Thyroid gland (tissue), 4 donors: ENCODE measurements around the gene NOXA1.

Experiments used
- POLR2A ChIP-seq, 2 donors: fragments of 450-650 bp; IDR thresholded peaks; one replicate each; pipeline ENCODE4 v1.6.1; 2017; ENCODE audit warnings: antibody characterized with exemption in 2 of 2, mild to moderate bottlenecking in 2 of 2, moderate library complexity in 1 of 2
- TF ChIP-seq, protein P1 (sequence below), 6 experiments: fragments of 200-600 bp in 3 of 6; fragments of 450-650 bp in 3 of 6; sonication (generic) in 3 of 6; IDR thresholded peaks; one replicate each; pipeline ENCODE4 v1.5.1; 2016 to 2019; ENCODE audit warnings: antibody characterized with exemption in 6 of 6, mild to moderate bottlenecking in 2 of 6, inconsistent platforms in 1 of 6, moderate library complexity in 1 of 6

- TF ChIP-seq, protein P1, sequence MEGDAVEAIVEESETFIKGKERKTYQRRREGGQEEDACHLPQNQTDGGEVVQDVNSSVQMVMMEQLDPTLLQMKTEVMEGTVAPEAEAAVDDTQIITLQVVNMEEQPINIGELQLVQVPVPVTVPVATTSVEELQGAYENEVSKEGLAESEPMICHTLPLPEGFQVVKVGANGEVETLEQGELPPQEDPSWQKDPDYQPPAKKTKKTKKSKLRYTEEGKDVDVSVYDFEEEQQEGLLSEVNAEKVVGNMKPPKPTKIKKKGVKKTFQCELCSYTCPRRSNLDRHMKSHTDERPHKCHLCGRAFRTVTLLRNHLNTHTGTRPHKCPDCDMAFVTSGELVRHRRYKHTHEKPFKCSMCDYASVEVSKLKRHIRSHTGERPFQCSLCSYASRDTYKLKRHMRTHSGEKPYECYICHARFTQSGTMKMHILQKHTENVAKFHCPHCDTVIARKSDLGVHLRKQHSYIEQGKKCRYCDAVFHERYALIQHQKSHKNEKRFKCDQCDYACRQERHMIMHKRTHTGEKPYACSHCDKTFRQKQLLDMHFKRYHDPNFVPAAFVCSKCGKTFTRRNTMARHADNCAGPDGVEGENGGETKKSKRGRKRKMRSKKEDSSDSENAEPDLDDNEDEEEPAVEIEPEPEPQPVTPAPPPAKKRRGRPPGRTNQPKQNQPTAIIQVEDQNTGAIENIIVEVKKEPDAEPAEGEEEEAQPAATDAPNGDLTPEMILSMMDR (IDR thresholded peaks at IDR 0.05) = no peak
- TF ChIP-seq POLR2A (IDR thresholded peaks at IDR 0.05) = no peak
These were observed 40.6 kb upstream of the NOXA1 start for GRCh38 chr9:137382444-137383080.
